GM21526 (cell line): ENCODE results near the gene CFAP74.

ENCODE experiments used
- ATAC-seq: cut with Tn5 transposase; IDR thresholded peaks from one replicate; pipeline ENCODE4 v1.9.1; 2021; ENCODE audit warnings: moderate library complexity; ENCODE audit not compliant: unreplicated experiment, low FRiP score

The CFAP74 gene, protein sequence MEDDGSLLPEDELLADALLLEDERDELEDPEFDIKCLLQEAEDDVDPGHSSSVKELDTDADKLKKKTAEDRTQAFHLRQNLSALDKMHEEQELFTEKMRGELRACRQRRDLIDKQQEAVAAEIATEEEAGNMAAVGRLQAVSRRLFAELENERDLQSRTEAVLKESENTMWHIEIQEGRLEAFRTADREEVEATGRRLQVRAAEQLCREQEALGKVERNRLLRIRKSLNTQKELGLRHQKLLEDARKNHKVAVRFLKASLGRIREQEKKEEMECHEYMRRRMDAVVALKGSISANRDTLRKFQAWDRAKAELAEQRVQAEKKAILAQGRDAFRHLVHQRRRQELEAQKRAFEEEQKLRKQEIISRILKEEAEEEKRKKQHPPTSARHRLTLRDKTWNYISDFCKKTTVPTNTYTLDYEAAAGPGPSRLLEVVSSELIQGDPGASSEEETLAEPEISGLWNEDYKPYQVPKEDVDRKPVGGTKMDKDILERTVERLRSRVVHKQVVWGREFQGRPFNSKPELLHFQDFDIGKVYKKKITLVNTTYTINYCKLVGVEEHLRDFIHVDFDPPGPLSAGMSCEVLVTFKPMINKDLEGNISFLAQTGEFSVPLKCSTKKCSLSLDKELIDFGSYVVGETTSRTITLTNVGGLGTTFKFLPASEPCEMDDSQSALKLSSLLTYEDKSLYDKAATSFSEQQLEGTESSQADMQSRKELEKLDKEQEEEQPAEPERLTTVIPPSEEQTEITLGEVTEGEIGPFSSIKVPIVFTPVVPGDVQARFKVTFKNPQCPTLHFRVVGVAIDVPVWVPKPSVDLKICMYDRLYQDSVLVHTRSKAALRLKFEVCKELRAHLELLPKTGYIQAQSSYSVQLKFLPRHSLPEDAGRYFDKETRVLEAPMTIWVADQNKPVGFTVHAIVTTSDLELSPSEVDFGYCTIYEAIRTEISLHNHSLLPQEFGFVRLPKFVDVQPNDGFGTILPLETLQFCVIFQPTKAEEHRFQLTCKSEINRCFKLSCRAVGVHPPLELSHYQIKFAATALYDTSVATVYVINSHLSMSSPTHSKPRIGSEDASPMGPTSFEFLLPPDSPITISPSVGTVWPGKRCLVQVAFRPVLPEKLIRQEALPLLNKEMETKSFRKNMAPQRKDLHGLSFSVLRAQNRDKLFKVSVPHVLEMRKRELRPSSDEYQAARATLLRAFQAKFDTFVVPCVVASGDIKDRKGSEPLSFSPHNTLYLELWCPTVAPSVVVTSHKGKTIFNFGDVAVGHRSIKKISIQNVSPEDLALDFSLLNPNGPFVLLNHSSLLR (N-terminal part only)

DNA sequence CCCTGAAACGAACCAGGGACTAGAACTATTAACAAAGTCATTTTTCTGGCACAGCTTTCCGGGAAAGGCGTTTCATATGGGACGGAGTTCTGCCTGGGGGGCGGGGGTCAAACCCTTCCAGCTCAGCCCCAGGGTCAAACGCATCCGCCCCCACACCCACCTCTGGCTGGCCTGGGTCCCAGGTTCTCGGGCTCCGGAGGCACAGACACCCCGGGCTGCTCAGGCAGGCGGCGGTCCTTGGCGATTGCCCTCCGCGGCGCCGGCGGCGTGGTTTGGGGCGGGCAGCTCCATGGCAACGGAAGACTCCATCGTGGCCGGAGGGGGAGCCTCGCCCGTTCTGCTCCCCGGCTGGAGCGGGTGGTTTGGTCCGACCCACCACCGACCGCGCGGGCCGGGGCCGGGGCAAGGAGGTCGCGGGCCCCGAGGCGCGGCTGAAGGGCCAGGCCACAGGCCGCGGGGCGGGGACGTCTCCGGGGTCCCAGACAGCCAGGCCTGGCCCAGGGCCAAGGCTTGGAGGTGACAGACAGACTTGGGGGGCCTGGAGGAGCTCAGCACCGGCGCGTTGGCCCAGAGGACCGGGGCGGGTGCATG lies at the start of gene CFAP74:
TSS of gene CFAP74 (minus strand) at position 246 of the 591 bp plus-strand sequence. CDS start 12,830 bp downstream, outside the sequence.
- no peak for ATAC-seq

DNA sequence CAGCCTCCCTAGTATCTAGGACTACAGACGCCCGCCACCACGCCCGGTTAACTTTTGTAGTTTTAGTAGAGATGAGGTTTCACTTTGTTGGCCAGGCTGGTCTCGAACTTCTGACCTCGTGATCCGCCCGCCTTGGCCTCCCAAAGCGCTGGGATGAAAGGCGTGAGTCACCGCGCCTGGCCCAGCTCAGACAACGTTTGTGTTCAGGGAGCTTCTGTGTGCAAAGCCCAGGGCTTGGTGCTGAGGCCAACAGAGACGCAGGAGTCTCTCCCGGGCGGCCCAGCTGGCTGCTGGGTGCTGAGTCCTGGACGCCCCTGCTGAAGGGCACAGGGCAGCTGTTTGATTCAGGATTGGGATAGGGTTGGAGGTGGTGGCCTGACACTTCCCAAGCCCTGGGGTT lies 49.6 kb upstream of the CFAP74 start:
- ATAC-seq = no peak

DNA sequence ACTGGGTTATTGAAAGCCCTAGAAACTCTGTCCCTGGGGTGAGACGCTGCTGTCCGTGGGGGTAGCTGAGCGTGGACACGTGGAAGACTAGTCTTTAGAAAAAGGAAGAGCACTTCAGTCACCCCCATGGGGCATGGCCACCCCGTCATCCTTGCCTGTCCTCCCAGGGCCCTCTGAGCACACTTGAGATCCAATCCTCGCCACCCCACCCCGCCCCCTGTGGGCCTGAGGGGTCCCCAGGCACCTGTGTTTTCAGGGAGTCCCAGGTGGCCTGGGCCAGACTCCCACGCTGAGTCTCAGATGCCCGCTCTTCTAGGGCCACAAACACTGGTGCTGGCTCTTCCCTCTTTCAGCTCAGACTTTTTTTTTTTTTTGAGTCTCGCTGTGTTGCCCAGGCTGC lies 49.2 kb upstream of the CFAP74 start:
- ATAC-seq = no peak

DNA sequence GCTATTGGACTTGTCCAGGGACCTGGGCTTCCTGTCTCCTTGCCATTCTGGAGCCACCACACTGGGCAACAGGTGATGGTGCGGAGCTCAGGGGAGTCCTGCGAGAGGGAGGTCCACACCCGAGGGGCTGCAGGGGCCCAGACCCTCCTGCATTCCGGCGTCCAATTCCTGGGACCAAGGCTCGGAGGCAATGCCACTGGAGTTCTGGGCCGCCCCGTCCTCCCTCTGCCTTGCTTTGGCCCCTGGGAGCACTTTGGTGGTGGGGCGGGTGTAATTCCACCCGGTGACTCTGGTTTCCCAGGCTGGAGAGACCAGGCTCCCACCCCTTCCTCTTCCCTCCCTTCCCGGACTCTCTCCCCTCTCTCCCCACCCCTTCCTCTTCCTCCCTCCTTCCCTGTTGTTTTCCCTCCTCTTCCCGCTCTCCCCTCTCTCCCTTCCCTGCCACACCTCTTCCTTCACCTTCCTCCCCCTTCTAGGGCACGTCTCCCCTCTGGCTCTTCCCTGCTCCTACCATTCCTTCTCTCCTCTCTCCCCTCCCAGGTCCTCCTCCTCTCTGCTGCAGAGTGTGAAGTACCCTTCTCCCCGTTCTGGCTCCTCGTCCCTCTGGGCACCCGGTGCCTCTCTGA lies 48.6 kb upstream of the CFAP74 start:
- ATAC-seq = no peak

DNA sequence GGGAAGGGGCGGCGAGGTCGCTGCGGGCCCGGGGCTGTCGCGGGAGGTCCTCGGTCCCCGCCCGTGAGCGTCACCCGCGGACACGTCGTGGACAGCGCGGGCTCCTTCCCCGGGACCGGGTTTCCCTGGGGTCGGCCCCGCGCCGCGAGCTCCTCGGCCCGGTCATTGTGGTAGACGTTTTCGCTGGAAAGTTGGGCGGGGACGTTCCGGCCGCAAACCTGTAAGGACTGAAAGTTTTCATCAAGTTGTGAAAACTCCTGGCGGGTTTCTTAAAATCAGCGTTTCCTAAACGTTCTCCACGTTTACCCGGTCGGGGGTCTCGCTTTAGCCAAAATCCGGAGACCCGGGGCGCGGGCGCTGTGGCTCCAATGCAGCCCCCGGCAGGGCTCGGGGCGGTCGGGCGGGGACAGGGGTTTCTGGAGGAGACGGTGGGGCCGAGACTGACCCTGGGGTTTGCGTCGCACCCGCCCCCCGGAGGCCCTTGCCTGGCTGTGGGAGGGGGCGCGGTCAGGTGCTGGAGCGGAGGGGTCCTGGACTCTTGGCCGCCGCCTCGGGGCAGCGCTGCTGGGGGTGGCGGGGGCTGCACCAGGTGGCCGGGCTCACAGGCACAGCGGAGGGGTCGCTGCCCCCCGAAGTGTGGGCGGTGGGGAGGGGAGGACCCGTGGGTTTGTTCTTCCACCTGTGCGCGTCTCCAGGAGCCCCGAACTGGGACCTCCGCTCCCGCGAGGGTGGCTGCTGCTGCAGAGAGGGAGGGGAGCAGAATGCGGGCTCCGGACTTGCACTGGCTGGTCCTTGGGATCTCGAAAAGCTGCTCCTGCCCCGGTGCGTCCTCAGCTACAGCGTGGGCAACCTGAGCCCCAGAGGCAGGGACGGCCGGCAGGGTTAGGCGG lies 47.5 kb upstream of the CFAP74 start:
- ATAC-seq = no peak

DNA sequence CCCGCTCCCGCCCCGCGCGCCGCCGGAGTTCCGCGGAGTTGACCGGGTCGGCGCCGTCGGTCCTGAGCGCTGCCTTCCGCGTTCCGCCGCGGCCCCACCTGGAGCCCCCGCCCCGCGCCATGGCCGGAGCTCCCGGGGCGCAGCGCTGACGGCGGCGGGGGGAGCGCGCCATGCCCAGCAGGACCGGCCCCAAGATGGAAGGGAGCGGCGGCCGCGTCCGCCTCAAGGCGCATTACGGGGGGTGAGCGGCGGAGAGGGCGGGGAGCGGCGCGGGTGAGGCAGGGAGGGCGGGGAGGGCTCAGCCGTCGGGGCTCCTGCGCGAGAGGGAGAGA lies 46.8 kb upstream of the CFAP74 start:
- peak; percentile 21 for ATAC-seq

DNA sequence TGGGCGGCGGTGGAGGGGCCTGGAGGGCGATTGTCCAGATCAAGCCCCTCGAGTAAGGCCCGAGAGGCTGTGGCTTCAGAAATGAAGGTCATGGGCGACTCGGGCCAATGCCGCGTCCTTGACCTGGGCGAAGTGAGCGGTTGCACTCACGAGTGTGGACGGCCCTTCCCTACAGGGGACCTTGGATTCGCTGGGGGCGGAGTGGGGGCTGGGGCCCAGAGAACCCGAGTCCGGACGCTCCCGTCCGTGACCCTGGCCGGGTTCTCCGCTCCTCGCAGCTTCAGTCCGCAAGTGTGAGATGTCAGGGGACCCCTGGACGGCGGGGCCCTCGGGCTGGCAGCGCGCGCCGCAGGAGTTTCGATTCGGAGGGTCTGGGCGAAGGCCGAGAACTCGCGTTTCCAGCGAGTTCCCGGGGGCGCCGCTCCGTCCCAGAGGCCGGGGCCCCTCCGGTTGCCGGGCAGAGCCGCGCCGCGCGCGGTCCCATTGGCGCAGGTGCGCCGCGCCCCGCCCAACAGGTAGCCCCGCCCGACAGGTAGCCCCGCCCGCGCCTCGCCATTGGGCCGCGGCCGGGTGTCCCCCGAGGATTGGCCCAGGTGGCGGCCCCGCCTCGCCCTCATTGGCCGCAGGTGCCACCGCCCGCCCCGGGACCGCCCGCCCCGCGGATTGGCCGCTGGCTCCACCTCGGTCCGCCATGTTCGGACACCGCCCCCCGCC lies 46.3 kb upstream of the CFAP74 start, which contains the start of gene PRKCZ:
TSS of gene PRKCZ (plus strand) at position 694 of the 714 bp plus-strand sequence. CDS start 220 bp downstream, outside the sequence.
- ATAC-seq = peak; percentile 77

DNA sequence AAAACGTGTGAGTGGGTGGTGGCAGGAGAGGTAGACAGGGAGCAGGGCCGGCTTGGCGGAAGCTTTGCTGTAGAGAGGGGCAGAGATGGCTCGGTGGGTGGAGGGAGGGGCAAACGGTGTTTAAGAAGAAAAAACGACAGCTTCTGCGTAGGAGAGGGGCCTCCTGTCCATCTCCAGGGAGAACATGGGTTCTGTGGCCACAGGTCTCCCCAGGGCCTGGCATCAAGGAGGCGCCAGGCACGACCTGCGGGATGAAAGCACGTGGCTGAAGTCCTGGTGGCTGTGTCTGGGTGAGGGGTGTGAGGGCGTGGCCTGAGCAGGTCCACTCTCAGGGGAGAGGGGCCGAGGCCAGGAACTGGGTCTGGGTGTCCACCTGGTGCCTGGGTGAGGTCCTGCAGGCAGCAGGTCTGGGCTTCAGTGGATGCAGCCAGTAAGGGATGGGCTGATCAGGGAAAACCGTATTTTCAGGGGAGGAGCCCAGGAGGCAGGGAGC lies 45.7 kb upstream of the CFAP74 start:
- no peak for ATAC-seq

DNA sequence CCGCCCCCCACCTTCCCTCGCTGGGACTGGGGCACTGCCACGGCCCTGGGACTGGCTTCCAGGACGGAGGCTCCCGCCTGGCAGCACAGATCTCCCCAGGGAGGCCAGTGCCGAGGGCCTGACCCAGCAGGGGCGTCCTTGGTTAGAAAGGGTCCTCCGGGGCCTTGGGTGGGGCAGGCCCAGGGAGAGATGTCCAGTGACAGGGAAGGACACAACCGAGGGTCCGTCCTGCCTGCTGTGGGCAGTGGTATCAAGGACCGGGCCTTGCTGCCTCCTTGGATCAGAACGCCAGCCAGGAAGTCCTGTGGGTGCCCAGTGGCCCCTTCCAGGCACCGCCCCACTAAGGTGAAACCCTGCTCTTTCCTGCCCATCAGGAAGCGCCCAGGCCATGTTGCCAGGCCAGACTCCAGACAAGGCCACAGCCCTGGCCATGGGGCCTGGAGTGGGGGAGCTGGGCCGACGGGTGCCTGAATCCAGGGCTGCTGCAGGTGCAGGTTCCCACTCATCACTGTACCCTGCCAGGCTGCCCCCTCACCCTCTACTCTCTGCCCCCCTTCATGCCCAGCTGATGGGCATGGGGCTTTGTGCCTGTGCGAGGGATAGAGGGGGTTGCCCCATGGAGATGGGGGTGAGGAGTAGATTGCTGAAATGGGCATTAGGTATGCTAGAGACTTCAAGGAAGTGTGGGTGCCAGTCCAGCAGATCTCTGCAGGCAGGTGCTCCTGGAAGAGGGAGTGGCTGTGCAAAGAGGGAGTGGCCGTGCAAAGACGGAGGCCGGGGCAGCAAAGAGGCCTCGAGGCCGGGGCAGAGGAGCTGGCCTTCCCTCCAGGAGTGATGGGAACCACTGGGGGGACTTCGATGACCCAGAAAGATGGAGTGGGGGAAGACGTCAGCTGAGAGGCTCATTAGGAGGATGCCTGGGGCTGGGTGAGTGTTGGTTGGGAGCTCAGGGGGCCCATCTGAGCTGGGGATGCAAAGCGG lies 44.5 kb upstream of the CFAP74 start:
- no peak for ATAC-seq

DNA sequence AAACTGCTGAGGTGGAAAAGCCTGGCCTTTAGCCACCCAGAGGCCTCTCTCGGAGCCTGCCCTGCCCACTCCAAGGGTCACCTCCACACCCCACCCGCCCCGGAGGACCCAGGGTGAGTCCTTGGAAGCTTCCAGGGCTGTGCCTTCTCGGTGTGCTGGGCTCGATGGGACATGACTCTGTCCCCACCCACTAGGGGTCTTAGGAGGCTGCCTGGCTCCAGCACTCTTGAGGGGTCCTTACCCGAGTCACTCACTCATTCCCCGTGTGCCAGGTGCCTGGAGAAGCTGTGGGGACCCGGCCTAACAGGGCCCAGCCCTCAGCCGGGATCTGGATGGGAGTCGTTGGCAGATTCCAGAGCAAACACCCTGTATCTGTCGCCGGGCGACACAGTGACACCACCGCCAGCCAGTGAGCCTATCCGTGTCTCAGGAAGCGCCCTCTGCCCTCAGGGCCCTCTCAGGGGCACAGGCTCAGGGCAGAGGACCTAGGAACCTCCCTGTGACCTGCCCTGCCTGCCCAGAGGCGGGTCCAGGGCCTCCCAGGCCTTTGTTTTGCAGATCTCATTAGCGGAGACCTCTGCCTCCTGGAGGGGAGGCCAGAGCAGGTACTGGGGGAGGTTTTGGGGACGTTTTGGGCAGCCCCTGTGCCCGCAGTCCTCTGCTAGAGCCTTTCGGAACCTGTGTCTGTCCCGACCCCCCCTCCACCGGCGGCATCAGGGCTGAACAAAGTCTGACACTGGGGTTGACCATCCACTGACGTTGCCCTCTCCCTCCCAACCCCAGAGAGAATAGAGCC lies 43.6 kb upstream of the CFAP74 start:
- no peak for ATAC-seq

DNA sequence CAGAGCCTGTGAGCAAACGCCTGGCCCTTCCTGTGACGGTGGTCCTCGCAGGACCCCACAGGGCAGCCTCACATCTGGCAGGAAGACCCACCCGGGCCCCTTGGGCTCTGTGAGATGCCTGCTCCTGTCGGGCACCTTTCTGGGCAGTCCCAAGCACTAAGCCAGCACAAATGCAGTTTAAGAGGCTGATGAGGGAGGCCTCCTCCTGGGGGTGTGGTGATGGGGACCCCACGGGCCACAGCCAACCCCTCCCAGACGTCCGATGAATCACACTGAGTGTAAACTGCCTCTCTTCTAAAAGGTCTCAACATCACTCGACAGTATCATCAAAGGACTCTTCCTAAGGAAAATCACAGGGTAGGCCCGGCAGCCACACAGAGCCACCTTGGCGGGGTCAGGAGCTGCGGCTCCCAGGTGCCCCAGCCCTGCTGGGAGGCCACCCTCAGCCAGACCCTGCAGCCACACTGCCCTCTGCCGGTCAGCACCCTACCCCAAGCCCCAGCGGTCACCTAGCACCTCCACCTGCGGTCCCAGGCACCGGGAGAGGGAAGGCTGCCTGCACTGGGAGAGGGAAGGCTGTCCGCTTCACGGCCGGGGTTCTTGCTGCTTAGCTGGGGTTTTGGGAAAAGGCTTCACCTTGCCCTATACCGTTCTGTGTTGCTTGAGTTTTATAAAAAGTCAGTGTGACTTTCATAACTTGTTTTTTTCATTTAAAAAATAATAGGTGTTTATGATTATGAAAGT lies 42.8 kb upstream of the CFAP74 start:
- ATAC-seq = no peak

DNA sequence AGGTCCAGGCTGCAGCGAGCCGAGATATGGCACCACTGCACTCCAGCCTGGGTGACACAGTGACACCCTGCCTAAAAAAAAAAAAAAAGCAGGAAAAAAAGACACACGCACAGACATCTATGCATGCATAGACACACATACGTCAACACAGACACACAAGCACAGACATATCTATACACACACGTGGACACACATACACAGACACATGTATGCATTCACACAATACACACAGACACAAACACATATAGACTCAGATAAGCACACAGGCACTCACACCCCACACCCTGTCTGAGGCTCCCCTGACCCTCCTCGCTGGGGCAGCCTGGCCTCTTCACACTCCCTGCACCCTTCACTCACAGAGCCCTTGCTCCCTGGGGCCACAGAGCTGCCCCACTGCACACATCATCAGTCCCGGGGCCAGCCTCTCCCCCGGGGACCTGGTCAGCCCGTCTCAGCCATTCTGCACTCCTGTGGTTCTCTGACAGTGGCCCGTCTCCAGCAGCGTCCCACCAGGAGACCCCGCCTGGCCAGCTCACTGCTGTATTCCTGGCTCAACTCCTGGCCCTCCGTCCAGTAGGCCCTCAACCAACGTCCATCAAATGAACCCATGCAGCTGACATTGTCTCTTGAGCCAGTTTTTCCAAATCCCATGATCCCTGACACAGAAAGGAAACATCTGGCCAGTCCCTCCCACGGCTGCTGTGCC lies 42.0 kb upstream of the CFAP74 start:
- no peak for ATAC-seq

DNA sequence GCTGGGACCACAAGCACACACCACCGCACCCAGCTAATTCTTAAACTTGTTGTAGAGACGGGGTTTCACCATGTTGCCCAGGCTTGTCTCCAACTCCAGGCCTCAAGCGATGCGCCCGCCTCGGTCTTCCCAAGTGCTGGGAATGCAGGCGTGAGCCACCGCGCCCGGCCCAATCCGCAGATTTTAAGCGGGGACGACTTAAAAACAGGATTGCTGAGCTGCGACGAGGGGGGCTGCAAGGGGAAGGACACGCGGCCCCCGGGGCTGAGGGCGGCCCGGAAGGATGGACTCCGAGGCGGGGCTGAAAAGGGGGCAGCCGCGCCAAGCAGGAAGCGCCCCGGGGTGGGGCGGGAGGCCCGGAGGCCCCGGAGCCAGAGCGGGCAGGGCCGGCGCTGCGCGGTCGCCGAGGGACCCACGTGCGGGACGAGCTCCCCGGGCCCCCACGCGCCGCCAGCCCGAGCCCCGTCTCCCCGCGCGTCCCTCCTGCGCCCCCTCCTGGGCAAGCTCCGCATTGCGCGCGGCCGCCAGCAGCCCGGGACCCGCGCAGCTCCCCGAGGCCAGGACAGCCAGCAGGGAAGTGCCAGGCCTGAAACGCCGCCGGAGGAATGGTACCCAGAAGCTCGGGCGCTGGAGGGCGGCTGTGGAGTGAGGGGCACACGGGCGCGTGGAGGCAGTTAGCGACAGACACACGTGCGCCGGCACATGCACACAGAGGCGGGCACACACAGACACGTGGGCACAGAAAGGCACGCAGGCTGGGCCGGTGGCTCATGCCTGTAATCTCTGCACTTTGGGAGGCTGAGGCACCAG lies 41.1 kb upstream of the CFAP74 start:
- ATAC-seq = no peak

DNA sequence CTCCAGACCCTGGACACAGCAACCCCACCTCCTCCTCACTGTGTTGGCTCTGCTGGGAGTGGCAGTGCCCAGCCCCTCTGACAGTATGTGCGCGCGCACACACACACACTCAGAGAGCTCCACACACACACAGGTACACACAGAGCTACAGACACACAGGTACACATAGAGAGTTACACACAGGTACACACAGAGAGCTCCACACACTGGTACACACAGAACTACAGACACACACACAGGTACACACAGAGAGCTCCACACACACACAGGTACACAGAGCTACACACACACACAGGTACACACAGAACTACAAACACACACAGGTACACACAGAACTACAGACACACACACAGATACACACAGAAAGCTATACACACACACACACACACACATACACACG lies 40.3 kb upstream of the CFAP74 start:
- no peak for ATAC-seq
